Measurements from ENCODE around the gene KAT8.

KAT8 gene

GRCh38 chr16:31083981-31084380 lies 33.5 kb upstream of the KAT8 start:
- Histone ChIP-seq H3K9me3 (ENCODE audit: control extremely low read depth in 1 of 5, control insufficient read depth in 4 of 5, insufficient read depth in 2 of 5, low read depth in 1 of 5, low read length in 4 of 5) (no peaks in the 10 kb centered on the region), H3K27ac (ENCODE audit: insufficient read depth in 1 of 2, low read depth in 1 of 2, low read length in 2 of 2, poor library complexity in 1 of 2, severe bottlenecking in 2 of 2) (no peak overlapping the region), H3K27me3 (replicated peaks in 2 of 5; ENCODE audit: control insufficient read depth in 4 of 5, insufficient read depth in 5 of 5, low read length in 4 of 5) (no peaks in the 10 kb centered on the region), H3K36me3 (ENCODE audit: control insufficient read depth in 4 of 4, insufficient read depth in 4 of 4, low read length in 3 of 4) (peaks cover 8 to 83% (median 61%) of the 10 kb centered on the region in 4 experiments), H3K4me1 (ENCODE audit: control extremely low read depth in 1 of 4, control insufficient read depth in 4 of 4, insufficient read depth in 4 of 4, low read length in 3 of 4) (peaks cover 0 to 9% (median 3%) of the 10 kb centered on the region in 4 experiments), H3K4me3 (ENCODE audit: control insufficient read depth in 1 of 7, extremely low read depth in 1 of 7, insufficient read depth in 4 of 7, low read depth in 2 of 7, low read length in 6 of 7) (no peak overlapping the region)
- POLR2A ChIA-PET = interaction anchor here (1.2 kb wide), 1 partner anchor 68 kb away, joined by 4 read pairs; no protein-coding TSS in a partner anchor
- CTCF ChIA-PET = interaction anchor here (0.9 kb wide), 1 partner anchor 9 kb away, joined by 3 read pairs; no protein-coding TSS in a partner anchor
- DNase-seq = no peak
- WGBS (ENCODE audit: insufficient coverage) = 96% methylated on average over 13 of the region's 13 CpGs

GRCh38 chr16:31084584-31085302 lies 32.7 kb upstream of the KAT8 start:
- Histone ChIP-seq H3K4me1 (ENCODE audit: control extremely low read depth in 1 of 4, control insufficient read depth in 4 of 4, insufficient read depth in 4 of 4, low read length in 3 of 4) (peaks cover 0 to 2% (median 2%) of the 10 kb centered on the region in 4 experiments), H3K36me3 (ENCODE audit: control insufficient read depth in 4 of 4, insufficient read depth in 4 of 4, low read length in 3 of 4) (peaks cover 8 to 81% (median 57%) of the 10 kb centered on the region in 4 experiments), H3K4me3 (ENCODE audit: control insufficient read depth in 1 of 7, extremely low read depth in 1 of 7, insufficient read depth in 4 of 7, low read depth in 2 of 7, low read length in 6 of 7) (no peak overlapping the region), H3K9me3 (ENCODE audit: control extremely low read depth in 1 of 5, control insufficient read depth in 4 of 5, insufficient read depth in 2 of 5, low read depth in 1 of 5, low read length in 4 of 5) (no peaks in the 10 kb centered on the region), H3K27ac (ENCODE audit: insufficient read depth in 1 of 2, low read depth in 1 of 2, low read length in 2 of 2, poor library complexity in 1 of 2, severe bottlenecking in 2 of 2) (no peak overlapping the region), H3K27me3 (replicated peaks in 2 of 5; ENCODE audit: control insufficient read depth in 4 of 5, insufficient read depth in 5 of 5, low read length in 4 of 5) (no peaks in the 10 kb centered on the region)
- ChIA-PET CTCF (interaction anchor here (1.2 to 2.2 kb wide), 2 partner anchors 9 to 16 kb away, joined by 3 to 6 read pairs; no protein-coding TSS in a partner anchor), POLR2A (interaction anchor here (1.2 kb wide), 1 partner anchor 69 kb away, joined by 4 read pairs; no protein-coding TSS in a partner anchor)
- whole genome bisulfite sequencing (ENCODE audit: insufficient coverage) = 97% methylated on average over 16 of the region's 16 CpGs
- DNase-seq = no peak

GRCh38 chr16:31085411-31085810 lies 32.1 kb upstream of the KAT8 start:
- Histone ChIP-seq H3K27ac (ENCODE audit: insufficient read depth in 1 of 2, low read depth in 1 of 2, low read length in 2 of 2, poor library complexity in 1 of 2, severe bottlenecking in 2 of 2) (no peak overlapping the region), H3K4me1 (ENCODE audit: control extremely low read depth in 1 of 4, control insufficient read depth in 4 of 4, insufficient read depth in 4 of 4, low read length in 3 of 4) (peaks cover 0 to 2% (median under 1%) of the 10 kb centered on the region in 4 experiments), H3K4me3 (ENCODE audit: control insufficient read depth in 1 of 7, extremely low read depth in 1 of 7, insufficient read depth in 4 of 7, low read depth in 2 of 7, low read length in 6 of 7) (no peak overlapping the region), H3K9me3 (ENCODE audit: control extremely low read depth in 1 of 5, control insufficient read depth in 4 of 5, insufficient read depth in 2 of 5, low read depth in 1 of 5, low read length in 4 of 5) (no peaks in the 10 kb centered on the region), H3K36me3 (ENCODE audit: control insufficient read depth in 4 of 4, insufficient read depth in 4 of 4, low read length in 3 of 4) (peaks cover 8 to 79% (median 54%) of the 10 kb centered on the region in 4 experiments), H3K27me3 (replicated peaks in 2 of 5; ENCODE audit: control insufficient read depth in 4 of 5, insufficient read depth in 5 of 5, low read length in 4 of 5) (no peaks in the 10 kb centered on the region)
- DNase-seq = no peak
- WGBS (ENCODE audit: insufficient coverage) = 93% methylated on average over 8 of the region's 8 CpGs
- POLR2A ChIA-PET = interaction anchor here (0.6 kb wide), 1 partner anchor 240 kb away, joined by 4 read pairs; no protein-coding TSS in a partner anchor
- CTCF ChIA-PET = interaction anchor here (1.2 to 2.2 kb wide), 3 partner anchors 10 to 57 kb away, joined by 3 to 6 read pairs (median 5); no protein-coding TSS in a partner anchor

GRCh38 chr16:31085873-31086628 lies 31.4 kb upstream of the KAT8 start:
- Histone ChIP-seq H3K9me3 (ENCODE audit: control extremely low read depth in 1 of 5, control insufficient read depth in 4 of 5, insufficient read depth in 2 of 5, low read depth in 1 of 5, low read length in 4 of 5) (no peaks in the 10 kb centered on the region), H3K27ac (ENCODE audit: insufficient read depth in 1 of 2, low read depth in 1 of 2, low read length in 2 of 2, poor library complexity in 1 of 2, severe bottlenecking in 2 of 2) (no peak overlapping the region), H3K4me1 (ENCODE audit: control extremely low read depth in 1 of 4, control insufficient read depth in 4 of 4, insufficient read depth in 4 of 4, low read length in 3 of 4) (peaks cover 0 to 2% (median under 1%) of the 10 kb centered on the region in 4 experiments), H3K36me3 (ENCODE audit: control insufficient read depth in 4 of 4, insufficient read depth in 4 of 4, low read length in 3 of 4) (peaks cover 5 to 79% (median 54%) of the 10 kb centered on the region in 4 experiments), H3K27me3 (replicated peaks in 2 of 5; ENCODE audit: control insufficient read depth in 4 of 5, insufficient read depth in 5 of 5, low read length in 4 of 5) (no peaks in the 10 kb centered on the region), H3K4me3 (ENCODE audit: control insufficient read depth in 1 of 7, extremely low read depth in 1 of 7, insufficient read depth in 4 of 7, low read depth in 2 of 7, low read length in 6 of 7) (no peak overlapping the region)
- ChIA-PET CTCF (interaction anchor here (1.2 to 2.2 kb wide), 3 partner anchors 10 to 56 kb away, joined by 3 to 6 read pairs (median 5); no protein-coding TSS in a partner anchor), POLR2A (interaction anchor here (0.6 kb wide), 2 partner anchors 28 to 240 kb away, joined by 4 read pairs; no protein-coding TSS in a partner anchor)
- DNase-seq = no peak
- 97% methylated on average over 12 of the region's 18 CpGs for WGBS (ENCODE audit: insufficient coverage)

GRCh38 chr16:31086629-31086906 lies 30.9 kb upstream of the KAT8 start:
- no peaks in the 10 kb centered on the region for H3K27me3 ChIP-seq (replicated peaks in 2 of 5; ENCODE audit: control insufficient read depth in 4 of 5, insufficient read depth in 5 of 5, low read length in 4 of 5)
- no peaks in the 10 kb centered on the region for H3K9me3 ChIP-seq (ENCODE audit: control extremely low read depth in 1 of 5, control insufficient read depth in 4 of 5, insufficient read depth in 2 of 5, low read depth in 1 of 5, low read length in 4 of 5)
- CTCF ChIA-PET = interaction anchor here (1.3 to 2.2 kb wide), 2 partner anchors 11 to 56 kb away, joined by 5 to 6 read pairs; no protein-coding TSS in a partner anchor
- H3K4me1 ChIP-seq (ENCODE audit: control extremely low read depth in 1 of 4, control insufficient read depth in 4 of 4, insufficient read depth in 4 of 4, low read length in 3 of 4) = peaks cover 0 to 2% (median under 1%) of the 10 kb centered on the region in 4 experiments
- 93% methylated on average over 5 of the region's 6 CpGs for WGBS (ENCODE audit: insufficient coverage)
- POLR2A ChIA-PET = no interaction called here
- peaks cover 2 to 77% (median 51%) of the 10 kb centered on the region in 4 experiments for H3K36me3 ChIP-seq (ENCODE audit: control insufficient read depth in 4 of 4, insufficient read depth in 4 of 4, low read length in 3 of 4)
- DNase-seq = no peak
- H3K4me3 ChIP-seq (ENCODE audit: control insufficient read depth in 1 of 7, extremely low read depth in 1 of 7, insufficient read depth in 4 of 7, low read depth in 2 of 7, low read length in 6 of 7) = no peak overlapping the region
- H3K27ac ChIP-seq (ENCODE audit: insufficient read depth in 1 of 2, low read depth in 1 of 2, low read length in 2 of 2, poor library complexity in 1 of 2, severe bottlenecking in 2 of 2) = peak overlapping the region in 1 of 2 experiments; percentile 43

GRCh38 chr16:31087481-31087880 lies 30.0 kb upstream of the KAT8 start:
- H3K4me3 ChIP-seq (ENCODE audit: control insufficient read depth in 1 of 7, extremely low read depth in 1 of 7, insufficient read depth in 4 of 7, low read depth in 2 of 7, low read length in 6 of 7) = no peak overlapping the region
- POLR2A ChIA-PET = no interaction called here

More at GRCh38 chr16:31087481-31087880, 30.0 kb upstream of the KAT8 start:
- CTCF ChIA-PET = no interaction called here
- DNase-seq = no peak
- Histone ChIP-seq H3K27ac (ENCODE audit: insufficient read depth in 1 of 2, low read depth in 1 of 2, low read length in 2 of 2, poor library complexity in 1 of 2, severe bottlenecking in 2 of 2) (no peak overlapping the region), H3K9me3 (ENCODE audit: control extremely low read depth in 1 of 5, control insufficient read depth in 4 of 5, insufficient read depth in 2 of 5, low read depth in 1 of 5, low read length in 4 of 5) (no peaks in the 10 kb centered on the region), H3K4me1 (ENCODE audit: control extremely low read depth in 1 of 4, control insufficient read depth in 4 of 4, insufficient read depth in 4 of 4, low read length in 3 of 4) (no peaks in the 10 kb centered on the region), H3K36me3 (ENCODE audit: control insufficient read depth in 4 of 4, insufficient read depth in 4 of 4, low read length in 3 of 4) (peaks cover 2 to 68% (median 50%) of the 10 kb centered on the region in 4 experiments), H3K27me3 (replicated peaks in 2 of 5; ENCODE audit: control insufficient read depth in 4 of 5, insufficient read depth in 5 of 5, low read length in 4 of 5) (no peaks in the 10 kb centered on the region)
- WGBS (ENCODE audit: insufficient coverage) = 100% methylated on average over 3 of the region's 8 CpGs

Measured in common myeloid progenitor, CD34-positive (primary cell).